ENCODE data around the gene SSR1. TPM values are rescaled to one million over a fixed set of nuclear protein-coding genes. Genes with fewer than 3 reads are reported as not detected.
A peak's percentile ranks its signal among the peaks of the same experiment; 100 is the strongest.

The SSR1 gene
- total and polyA plus RNA-seq, 2 of the 13 experiments (the other 11 are each of a cell fraction or from before 2014, with no cell fraction given): 203 to 243 TPM

DNA sequence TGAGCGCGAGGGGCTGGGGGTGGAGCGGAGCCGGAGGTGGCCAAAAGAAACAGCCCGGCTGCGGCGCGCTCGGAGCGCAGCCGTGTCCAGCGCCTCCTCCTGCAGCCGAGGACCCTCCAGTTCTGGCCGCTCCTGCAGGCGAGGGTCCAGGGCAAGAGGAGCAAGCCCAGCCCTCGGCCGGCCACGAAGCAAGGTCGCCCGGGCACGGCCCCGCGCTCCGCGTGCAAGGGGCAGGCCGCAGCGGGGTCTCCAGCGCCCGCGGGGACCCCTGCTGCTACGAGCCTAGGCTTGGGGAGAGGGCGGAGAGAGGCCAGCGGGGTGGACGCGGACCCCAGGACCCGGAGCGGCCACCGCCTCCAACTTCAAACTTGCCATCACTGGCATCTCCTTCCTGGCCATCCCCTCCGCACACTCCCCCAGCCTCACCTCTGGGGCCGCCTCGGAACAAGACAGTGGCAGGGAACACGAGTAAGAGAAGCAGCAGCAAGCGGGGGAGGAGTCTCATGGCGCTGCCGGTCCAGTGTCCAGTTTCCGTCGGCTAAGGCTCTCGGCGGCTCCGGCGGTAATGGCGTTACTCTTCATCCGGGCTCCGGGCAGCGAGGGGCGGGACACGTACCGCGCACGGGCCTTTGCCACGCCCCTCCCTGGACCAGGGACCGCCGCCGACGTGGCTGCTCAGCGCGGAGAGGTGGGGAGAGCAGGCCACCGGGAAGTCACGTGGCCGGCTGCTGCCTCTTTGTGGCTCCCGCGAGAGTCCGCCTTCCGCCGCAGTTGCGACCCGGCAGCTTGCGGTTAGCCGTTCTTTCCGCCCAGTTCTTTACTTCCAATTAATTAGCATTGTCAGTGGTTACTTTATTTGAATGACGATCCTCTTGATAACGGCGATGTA, at the start of gene SSR1 (continued):
- TF ChIP-seq, protein P1, sequence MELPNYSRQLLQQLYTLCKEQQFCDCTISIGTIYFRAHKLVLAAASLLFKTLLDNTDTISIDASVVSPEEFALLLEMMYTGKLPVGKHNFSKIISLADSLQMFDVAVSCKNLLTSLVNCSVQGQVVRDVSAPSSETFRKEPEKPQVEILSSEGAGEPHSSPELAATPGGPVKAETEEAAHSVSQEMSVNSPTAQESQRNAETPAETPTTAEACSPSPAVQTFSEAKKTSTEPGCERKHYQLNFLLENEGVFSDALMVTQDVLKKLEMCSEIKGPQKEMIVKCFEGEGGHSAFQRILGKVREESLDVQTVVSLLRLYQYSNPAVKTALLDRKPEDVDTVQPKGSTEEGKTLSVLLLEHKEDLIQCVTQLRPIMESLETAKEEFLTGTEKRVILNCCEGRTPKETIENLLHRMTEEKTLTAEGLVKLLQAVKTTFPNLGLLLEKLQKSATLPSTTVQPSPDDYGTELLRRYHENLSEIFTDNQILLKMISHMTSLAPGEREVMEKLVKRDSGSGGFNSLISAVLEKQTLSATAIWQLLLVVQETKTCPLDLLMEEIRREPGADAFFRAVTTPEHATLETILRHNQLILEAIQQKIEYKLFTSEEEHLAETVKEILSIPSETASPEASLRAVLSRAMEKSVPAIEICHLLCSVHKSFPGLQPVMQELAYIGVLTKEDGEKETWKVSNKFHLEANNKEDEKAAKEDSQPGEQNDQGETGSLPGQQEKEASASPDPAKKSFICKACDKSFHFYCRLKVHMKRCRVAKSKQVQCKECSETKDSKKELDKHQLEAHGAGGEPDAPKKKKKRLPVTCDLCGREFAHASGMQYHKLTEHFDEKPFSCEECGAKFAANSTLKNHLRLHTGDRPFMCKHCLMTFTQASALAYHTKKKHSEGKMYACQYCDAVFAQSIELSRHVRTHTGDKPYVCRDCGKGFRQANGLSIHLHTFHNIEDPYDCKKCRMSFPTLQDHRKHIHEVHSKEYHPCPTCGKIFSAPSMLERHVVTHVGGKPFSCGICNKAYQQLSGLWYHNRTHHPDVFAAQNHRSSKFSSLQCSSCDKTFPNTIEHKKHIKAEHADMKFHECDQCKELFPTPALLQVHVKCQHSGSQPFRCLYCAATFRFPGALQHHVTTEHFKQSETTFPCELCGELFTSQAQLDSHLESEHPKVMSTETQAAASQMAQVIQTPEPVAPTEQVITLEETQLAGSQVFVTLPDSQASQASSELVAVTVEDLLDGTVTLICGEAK (IDR thresholded peaks at IDR 0.05): no peak
- TF ChIP-seq, protein P1 (CRISPR knock-in tag; IDR thresholded peaks at IDR 0.05): peak; percentile 31
- peak; percentile 64; the same call in 1 of the 2 replicates for TF ChIP-seq ZNF557 (CRISPR knock-in tag; IDR thresholded peaks at IDR 0.05)
- peak; percentile 97 for TF ChIP-seq AGO2 (optimal IDR thresholded peaks at IDR 0.05; ENCODE audit: low read depth, low read length)
- TF ChIP-seq MAFF (IDR thresholded peaks at IDR 0.05; ENCODE audit: low read depth, low read length): no peak
- TF ChIP-seq PHF20 (CRISPR knock-in tag; IDR thresholded peaks at IDR 0.05): peak; percentile 83
- no peak for TF ChIP-seq SNRNP70 (IDR thresholded peaks at IDR 0.05; ENCODE audit: low read depth, low read length)
- peak; percentile 88 for TF ChIP-seq PHF5A (CRISPR knock-in tag; IDR thresholded peaks at IDR 0.05; ENCODE audit: low read depth, unreplicated experiment)
- TF ChIP-seq ZNF225 (CRISPR knock-in tag; IDR thresholded peaks at IDR 0.05): peak; percentile 85
- TF ChIP-seq AKAP8 (CRISPR knock-in tag; IDR thresholded peaks at IDR 0.05): no peak
- no peak for TF ChIP-seq SMARCC2 (IDR thresholded peaks at IDR 0.05)
- TF ChIP-seq IKZF1 (IDR thresholded peaks at IDR 0.05): no peak
- TF ChIP-seq, protein P2, sequence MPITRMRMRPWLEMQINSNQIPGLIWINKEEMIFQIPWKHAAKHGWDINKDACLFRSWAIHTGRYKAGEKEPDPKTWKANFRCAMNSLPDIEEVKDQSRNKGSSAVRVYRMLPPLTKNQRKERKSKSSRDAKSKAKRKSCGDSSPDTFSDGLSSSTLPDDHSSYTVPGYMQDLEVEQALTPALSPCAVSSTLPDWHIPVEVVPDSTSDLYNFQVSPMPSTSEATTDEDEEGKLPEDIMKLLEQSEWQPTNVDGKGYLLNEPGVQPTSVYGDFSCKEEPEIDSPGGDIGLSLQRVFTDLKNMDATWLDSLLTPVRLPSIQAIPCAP (CRISPR knock-in tag; IDR thresholded peaks at IDR 0.05; ENCODE audit: low read depth): no peak
- TF ChIP-seq MTA1 (CRISPR knock-in tag; IDR thresholded peaks at IDR 0.05; ENCODE audit: borderline replicate concordance): no peak; the same call in 1 of the 2 replicates
- TF ChIP-seq NCOA1 (CRISPR knock-in tag; IDR thresholded peaks at IDR 0.05): 0 out of 2 replicates have a peak, but pooled peaks have one; percentile 74
- TF ChIP-seq ZNF616 (CRISPR knock-in tag; IDR thresholded peaks at IDR 0.05; ENCODE audit: low read depth): 0 out of 2 replicates have a peak, but pooled peaks have one; percentile 55
- no peak for TF ChIP-seq CBX1 (IDR thresholded peaks at IDR 0.05; ENCODE audit: low read depth)
